Esophagus squamous epithelium (tissue), 4 donors: ENCODE measurements around the gene CFAP20DC.

Experiments
- POLR2A ChIP-seq, 4 donors: fragments of 450-650 bp; IDR thresholded peaks; one replicate each; pipeline ENCODE4 v1.6.1; 2017; ENCODE audit warnings: antibody characterized with exemption in 4 of 4, mild to moderate bottlenecking in 4 of 4, moderate library complexity in 3 of 4
- TF ChIP-seq, protein P1 (sequence below), 6 experiments: fragments of 450-650 bp in 4 of 6; fragments of 200-600 bp in 2 of 6; sonication (generic) in 2 of 6; IDR thresholded peaks; one replicate each; pipeline ENCODE4 v1.5.1; 2016 to 2019; ENCODE audit warnings: antibody characterized with exemption in 6 of 6, mild to moderate bottlenecking in 4 of 6, moderate library complexity in 4 of 6

DNA sequence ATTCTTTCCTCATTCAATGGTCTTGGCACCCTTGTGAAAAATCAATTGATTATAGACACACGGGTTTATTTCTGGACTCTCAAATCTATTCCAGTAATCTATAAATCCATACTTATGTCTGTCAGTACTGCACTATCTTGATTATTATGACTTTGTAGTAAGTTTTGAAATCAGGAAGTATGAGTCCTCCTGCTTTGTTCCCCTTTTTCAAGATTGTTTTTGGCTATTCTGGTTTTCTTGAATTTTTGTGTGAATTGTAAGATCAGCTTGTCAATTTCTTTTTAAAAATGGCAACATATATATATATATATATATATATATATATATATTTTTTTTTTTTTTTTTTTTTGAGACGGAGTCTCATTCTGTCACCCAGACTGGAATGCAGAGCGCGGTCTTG, 32.3 kb upstream of the CFAP20DC start:
- TF ChIP-seq POLR2A (IDR thresholded peaks at IDR 0.05) = no peak
- TF ChIP-seq, protein P1, sequence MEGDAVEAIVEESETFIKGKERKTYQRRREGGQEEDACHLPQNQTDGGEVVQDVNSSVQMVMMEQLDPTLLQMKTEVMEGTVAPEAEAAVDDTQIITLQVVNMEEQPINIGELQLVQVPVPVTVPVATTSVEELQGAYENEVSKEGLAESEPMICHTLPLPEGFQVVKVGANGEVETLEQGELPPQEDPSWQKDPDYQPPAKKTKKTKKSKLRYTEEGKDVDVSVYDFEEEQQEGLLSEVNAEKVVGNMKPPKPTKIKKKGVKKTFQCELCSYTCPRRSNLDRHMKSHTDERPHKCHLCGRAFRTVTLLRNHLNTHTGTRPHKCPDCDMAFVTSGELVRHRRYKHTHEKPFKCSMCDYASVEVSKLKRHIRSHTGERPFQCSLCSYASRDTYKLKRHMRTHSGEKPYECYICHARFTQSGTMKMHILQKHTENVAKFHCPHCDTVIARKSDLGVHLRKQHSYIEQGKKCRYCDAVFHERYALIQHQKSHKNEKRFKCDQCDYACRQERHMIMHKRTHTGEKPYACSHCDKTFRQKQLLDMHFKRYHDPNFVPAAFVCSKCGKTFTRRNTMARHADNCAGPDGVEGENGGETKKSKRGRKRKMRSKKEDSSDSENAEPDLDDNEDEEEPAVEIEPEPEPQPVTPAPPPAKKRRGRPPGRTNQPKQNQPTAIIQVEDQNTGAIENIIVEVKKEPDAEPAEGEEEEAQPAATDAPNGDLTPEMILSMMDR (IDR thresholded peaks at IDR 0.05) = no peak
